Measurements from ENCODE around the gene GANAB.
"Not testable (repeated sequence)": the region's sequence is repeated elsewhere in the genome, so short reads cannot be mapped to it uniquely, and the experiment has no call there.

Gene GANAB

GRCh38 chr11:62600367-62601121 is 45.9 kb downstream of the GANAB start:
- FAIRE-seq = no peak

- no peak for FAIRE-seq
Measured at GRCh38 chr11:62599901-62600300, 46.5 kb downstream of the GANAB start.

GRCh38 chr11:62599069-62599696 is 47.2 kb downstream of the GANAB start:
- no peak for FAIRE-seq

- no peak for FAIRE-seq
Measured at GRCh38 chr11:62595124-62595523, 51.3 kb downstream of the GANAB start.

- FAIRE-seq = no peak
Measured at GRCh38 chr11:62593434-62594044, 52.9 kb downstream of the GANAB start.

- no peak for FAIRE-seq
Measured at GRCh38 chr11:62592989-62593421, 53.4 kb downstream of the GANAB start.

GRCh38 chr11:62592146-62592815 is 54.1 kb downstream of the GANAB start:
- FAIRE-seq = no peak

- FAIRE-seq = no peak
Measured at GRCh38 chr11:62591448-62592145, 54.8 kb downstream of the GANAB start, which contains the start of gene TUT1. Gene TUT1, minus strand, starts transcription at chr11:62591523. Its CDS starts 38 bp downstream, at chr11:62591485.

- no peak for FAIRE-seq
Measured at GRCh38 chr11:62588966-62589637, 57.3 kb downstream of the GANAB start.

GRCh38 chr11:62585356-62585755 is 61.1 kb downstream of the GANAB start:
- FAIRE-seq = not testable (repeated sequence)

- FAIRE-seq = not testable (repeated sequence)
Measured at GRCh38 chr11:62581735-62582134, 64.7 kb downstream of the GANAB start.

GRCh38 chr11:62580959-62581715 is 65.3 kb downstream of the GANAB start:
- FAIRE-seq = no peak

GRCh38 chr11:62579252-62579651 is 67.2 kb downstream of the GANAB start:
- FAIRE-seq = no peak

- FAIRE-seq = no peak
Measured at GRCh38 chr11:62578541-62578940, 67.9 kb downstream of the GANAB start.

- no peak for FAIRE-seq
Measured at GRCh38 chr11:62577046-62577714, 69.2 kb downstream of the GANAB start.

GRCh38 chr11:62575837-62576236 is 70.6 kb downstream of the GANAB start:
- no peak for FAIRE-seq

- FAIRE-seq = no peak
Measured at GRCh38 chr11:62575156-62575555, 71.3 kb downstream of the GANAB start.

Measured in colon (tissue), 2 donors.